ENCODE results near the gene HNRNPLL. TPM values are rescaled to one million over a fixed set of nuclear protein-coding genes. Genes with fewer than 3 reads are reported as not detected.

Gene HNRNPLL
- total and polyA plus RNA-seq, 2 of the 8 experiments (the other 6 are each of a cell fraction or from before 2014, with no cell fraction given), result 18.6 to 69.3 TPM

DNA sequence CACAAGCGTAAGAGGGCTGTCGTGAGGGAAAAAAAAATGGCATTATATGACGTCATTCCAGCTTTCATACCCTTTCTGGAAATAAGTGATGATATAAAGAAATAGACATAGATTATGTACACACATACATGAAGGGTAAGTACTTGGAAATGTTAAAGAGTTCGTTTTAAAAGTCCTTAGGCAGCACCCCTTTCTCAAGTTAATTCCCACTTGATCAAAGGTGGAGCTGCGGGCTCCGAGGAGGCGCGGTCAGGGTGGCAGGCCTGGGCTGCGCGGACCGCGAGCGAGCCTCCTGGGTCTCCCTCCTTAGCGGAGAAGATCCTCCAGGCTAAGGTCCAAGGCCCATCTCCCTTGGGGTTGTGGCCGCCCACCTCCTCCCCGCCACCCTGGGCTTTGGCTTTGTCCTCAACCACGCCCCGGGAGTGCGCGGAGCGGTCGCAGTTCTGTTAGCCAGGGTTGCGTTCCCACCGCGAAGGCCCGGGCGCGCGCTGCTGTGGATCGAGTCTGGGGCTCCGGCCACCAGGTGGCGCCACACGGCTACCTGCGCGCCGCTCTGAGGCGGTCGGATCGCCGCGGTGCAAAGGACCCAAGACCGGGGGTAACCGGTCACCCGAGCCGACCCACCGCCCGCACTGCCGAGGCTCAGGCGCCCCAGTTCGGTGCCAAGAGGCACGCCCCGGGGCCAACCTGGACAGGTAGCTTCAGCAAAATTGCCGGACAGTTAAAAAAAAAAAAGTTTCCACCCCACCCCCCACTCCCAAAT, 66.8 kb downstream of the HNRNPLL start (continued):
- no peak for TF ChIP-seq KDM1A (IDR thresholded peaks at IDR 0.05; ENCODE audit: borderline replicate concordance, low read length)
- peak; percentile 39 for TF ChIP-seq ASH2L (IDR thresholded peaks at IDR 0.05; ENCODE audit: low read length)
- no peak for TF ChIP-seq JUN (IDR thresholded peaks at IDR 0.05; ENCODE audit: low read depth, low read length)
- TF ChIP-seq MAFK (IDR thresholded peaks at IDR 0.05; ENCODE audit: low read depth, low read length), result no peak
- TF ChIP-seq SIX5 (IDR thresholded peaks at IDR 0.05; ENCODE audit: low read depth, low read length), result no peak
- TF ChIP-seq, protein P1, sequence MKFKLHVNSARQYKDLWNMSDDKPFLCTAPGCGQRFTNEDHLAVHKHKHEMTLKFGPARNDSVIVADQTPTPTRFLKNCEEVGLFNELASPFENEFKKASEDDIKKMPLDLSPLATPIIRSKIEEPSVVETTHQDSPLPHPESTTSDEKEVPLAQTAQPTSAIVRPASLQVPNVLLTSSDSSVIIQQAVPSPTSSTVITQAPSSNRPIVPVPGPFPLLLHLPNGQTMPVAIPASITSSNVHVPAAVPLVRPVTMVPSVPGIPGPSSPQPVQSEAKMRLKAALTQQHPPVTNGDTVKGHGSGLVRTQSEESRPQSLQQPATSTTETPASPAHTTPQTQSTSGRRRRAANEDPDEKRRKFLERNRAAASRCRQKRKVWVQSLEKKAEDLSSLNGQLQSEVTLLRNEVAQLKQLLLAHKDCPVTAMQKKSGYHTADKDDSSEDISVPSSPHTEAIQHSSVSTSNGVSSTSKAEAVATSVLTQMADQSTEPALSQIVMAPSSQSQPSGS (IDR thresholded peaks at IDR 0.05; ENCODE audit: low read length), result no peak
- TF ChIP-seq BACH1 (IDR thresholded peaks at IDR 0.05; ENCODE audit: low read length), result 0 out of 2 replicates have a peak, but pooled peaks have one; percentile 52
- no peak for TF ChIP-seq ZNF274 (IDR thresholded peaks at IDR 0.05; ENCODE audit: borderline replicate concordance, extremely low read depth, low read length)
- no peak for TF ChIP-seq SUZ12 (IDR thresholded peaks at IDR 0.05; ENCODE audit: low read length)
- TF ChIP-seq EP300 (IDR thresholded peaks at IDR 0.05; ENCODE audit: borderline replicate concordance in 1 of 2, low read depth in 2 of 2, low read length in 2 of 2), result no peak
- TF ChIP-seq, protein P2, sequence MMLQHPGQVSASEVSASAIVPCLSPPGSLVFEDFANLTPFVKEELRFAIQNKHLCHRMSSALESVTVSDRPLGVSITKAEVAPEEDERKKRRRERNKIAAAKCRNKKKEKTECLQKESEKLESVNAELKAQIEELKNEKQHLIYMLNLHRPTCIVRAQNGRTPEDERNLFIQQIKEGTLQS (IDR thresholded peaks at IDR 0.05; ENCODE audit: insufficient read depth, low read depth, low read length), result no peak
- 0 out of 2 replicates have a peak, but pooled peaks have one; percentile 41 for TF ChIP-seq GABPA (IDR thresholded peaks at IDR 0.05; ENCODE audit: borderline replicate concordance, insufficient read depth, low read length)
- no peak for TF ChIP-seq NRF1 (IDR thresholded peaks at IDR 0.05; ENCODE audit: low read depth, low read length)
- TF ChIP-seq PHF8 (conservative IDR thresholded peaks at IDR 0.05; ENCODE audit: low read depth, low read length), result no peak
- TF ChIP-seq TEAD4 (IDR thresholded peaks at IDR 0.05; ENCODE audit: low read depth, low read length), result no peak
- TF ChIP-seq RBBP5 (IDR thresholded peaks at IDR 0.05; ENCODE audit: borderline replicate concordance, low read depth, low read length), result no peak; the same call in 1 of the 2 replicates
- peak; percentile 77 for TF ChIP-seq KDM4A (IDR thresholded peaks at IDR 0.05; ENCODE audit: low read depth, low read length, severe bottlenecking)
- no peak for TF ChIP-seq SIN3A (conservative IDR thresholded peaks at IDR 0.05 in 1 of 2, IDR thresholded peaks at IDR 0.05 in 1 of 2; ENCODE audit: low read depth in 1 of 2, low read length in 2 of 2)
- TF ChIP-seq TAF7 (optimal IDR thresholded peaks at IDR 0.05; ENCODE audit: borderline replicate concordance, low read depth, low read length), result no peak
- TF ChIP-seq, protein P3, sequence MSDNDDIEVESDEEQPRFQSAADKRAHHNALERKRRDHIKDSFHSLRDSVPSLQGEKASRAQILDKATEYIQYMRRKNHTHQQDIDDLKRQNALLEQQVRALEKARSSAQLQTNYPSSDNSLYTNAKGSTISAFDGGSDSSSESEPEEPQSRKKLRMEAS (IDR thresholded peaks at IDR 0.05), result peak; percentile 75
- no peak for TF ChIP-seq SP1 (IDR thresholded peaks at IDR 0.05; ENCODE audit: low read depth, low read length)

All from H1 (cell line).